GM19239 (cell line): ENCODE data around the gene ARHGEF37.

Experiments
- DNase-seq: peaks from one replicate; pipeline ENCODE4 v3.0.0; 2011; ENCODE audit warnings: low spot score; ENCODE audit not compliant: insufficient read length
- FAIRE-seq: peaks from 2 replicates; lab custom pipeline; 2011; peaks lifted over from hg19 to GRCh38; lab: Jason Lieb, UNC

Gene ARHGEF37

DNA sequence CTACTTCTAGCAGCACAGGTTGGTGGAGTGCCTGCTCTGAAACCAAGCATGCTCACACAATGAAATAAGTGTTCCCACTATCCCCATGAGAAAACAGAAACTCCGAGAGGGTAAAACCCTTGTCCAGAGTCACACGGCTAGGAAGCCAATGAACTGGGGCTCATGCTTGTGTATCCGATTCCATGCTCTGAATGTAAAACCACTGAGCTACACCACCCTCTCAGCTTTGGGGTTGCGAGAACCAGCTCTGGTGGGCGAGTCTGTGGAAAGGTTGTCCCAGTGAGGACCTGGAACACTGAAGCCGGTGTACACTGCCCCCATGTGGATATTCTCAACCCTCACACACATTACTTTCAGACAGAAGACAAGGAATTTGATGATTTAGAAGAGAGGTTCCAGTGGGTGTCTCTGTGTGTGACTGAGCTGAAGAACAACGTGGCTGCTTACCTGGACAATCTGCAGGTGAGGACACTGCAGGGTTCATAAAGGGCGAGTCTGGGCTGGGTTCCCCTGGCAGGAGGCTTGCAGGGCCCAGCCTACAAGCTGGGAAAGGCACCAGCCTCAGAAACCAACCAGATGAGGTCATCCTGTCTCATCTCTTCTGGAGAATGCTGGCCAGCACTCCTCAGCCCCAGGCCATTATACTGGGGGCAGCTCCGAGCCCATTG, 37.4 kb downstream of the ARHGEF37 start:
- FAIRE-seq, result peak; percentile 93
- DNase-seq, result no peak

DNA sequence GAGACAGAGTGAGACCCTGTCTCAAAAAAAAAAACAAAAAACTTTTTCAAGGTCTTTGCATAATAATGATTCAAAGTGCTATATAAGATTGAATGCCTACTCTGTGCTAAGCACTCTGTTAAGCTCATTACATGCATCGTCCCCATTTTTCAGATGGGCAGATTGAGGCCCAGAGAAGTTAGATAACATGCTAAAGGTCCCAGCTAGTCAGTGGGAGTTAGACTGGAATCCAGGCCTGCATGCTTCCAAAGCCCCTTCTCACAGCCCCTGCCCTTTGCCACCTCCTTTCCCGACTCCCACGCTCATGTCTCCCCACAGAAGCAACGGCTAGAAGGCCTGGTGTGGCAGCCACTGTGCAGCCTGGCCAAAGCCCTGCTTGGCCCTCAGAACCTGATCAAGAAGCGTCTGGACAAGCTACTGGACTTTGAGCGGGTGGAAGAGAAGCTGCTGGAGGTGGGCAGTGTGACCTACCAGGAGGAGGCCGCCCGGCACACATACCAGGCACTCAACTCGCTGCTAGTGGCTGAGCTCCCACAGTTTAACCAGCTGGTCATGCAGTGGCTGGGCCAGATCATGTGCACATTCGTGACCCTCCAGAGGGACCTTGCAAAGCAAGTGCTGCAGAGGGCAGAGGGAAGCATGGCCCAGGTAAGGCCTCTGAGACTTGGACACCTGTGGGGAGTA, 40.3 kb downstream of the ARHGEF37 start:
- FAIRE-seq, result no peak
- DNase-seq, result no peak

DNA sequence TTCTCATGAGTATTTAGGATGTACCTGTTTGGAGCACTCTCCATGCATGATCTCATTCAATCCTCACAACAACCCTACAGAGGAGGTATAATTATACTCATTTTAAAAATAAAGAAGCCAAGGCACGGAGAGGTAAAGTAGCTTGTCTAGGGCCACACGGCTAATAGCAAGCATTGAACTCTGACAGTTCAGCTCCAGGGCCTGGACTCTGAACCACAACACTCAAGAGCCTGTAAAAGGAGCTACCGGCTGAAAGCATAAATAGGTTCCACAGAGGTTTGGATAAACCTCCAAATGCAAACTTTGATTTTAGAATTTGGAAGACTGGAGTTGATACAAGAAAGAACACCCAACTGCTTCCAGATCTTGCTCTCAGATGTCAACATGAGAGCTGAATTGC, 41.2 kb downstream of the ARHGEF37 start:
- DNase-seq (no peak), FAIRE-seq (no peak)

DNA sequence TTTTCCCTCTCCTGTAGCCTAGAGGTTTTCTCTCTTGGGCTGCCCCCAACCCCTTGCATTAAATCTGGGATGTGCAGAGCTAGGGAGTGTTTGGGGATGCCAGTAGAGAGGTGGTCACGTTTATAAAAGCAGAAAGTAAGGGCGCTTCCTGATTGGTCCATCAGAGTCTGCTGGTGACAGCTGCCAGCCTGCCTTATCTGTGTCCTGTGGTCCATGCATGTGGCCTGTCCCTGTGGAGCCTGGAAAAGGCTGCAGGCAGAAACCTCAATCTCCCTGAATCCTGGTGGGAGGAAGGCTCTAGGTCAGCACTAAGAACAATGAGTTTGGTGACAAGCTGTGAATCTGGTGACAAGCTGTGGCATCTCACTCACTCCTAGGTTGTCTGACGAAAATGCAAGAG, 42.2 kb downstream of the ARHGEF37 start:
- DNase-seq (no peak), FAIRE-seq (no peak)

DNA sequence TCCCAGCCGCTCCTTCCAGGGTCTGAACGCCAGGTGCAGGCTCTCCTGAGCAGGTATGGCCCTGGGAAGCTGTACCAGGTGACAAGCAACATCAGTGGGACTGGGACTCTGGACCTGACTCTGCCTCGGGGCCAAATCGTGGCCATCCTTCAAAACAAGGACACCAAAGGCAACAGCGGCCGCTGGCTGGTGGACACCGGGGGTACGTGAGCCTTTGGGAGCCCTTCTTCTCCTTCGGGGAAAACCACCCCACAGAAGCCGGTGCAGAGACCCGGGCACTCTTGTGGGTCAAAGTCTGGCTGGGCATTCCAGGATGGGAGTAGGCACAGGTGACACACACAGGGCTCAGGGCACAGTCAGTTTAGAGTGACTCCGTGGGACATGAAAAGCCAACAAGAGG, 45.8 kb downstream of the ARHGEF37 start:
- DNase-seq, result no peak
- FAIRE-seq, result no peak

DNA sequence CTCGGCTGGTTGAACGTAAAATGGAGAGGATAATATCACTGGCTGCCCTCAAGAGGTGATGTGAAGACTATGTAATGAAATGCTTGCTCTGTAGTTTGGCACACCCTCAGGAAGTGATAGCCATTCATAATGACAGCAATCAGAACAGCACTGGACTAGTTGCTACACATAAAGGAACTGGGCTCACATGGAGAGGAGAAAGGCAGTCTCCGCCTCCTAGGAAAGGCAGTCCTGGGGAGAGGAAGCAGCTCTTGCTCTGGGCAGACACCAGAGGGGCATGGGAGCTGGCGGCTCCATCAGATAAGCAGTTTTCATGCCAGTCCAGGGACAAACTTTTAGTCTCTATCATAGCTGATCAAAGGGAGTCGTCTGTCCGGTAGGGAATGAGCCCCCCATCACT, 46.9 kb downstream of the ARHGEF37 start:
- FAIRE-seq (no peak), DNase-seq (no peak)

DNA sequence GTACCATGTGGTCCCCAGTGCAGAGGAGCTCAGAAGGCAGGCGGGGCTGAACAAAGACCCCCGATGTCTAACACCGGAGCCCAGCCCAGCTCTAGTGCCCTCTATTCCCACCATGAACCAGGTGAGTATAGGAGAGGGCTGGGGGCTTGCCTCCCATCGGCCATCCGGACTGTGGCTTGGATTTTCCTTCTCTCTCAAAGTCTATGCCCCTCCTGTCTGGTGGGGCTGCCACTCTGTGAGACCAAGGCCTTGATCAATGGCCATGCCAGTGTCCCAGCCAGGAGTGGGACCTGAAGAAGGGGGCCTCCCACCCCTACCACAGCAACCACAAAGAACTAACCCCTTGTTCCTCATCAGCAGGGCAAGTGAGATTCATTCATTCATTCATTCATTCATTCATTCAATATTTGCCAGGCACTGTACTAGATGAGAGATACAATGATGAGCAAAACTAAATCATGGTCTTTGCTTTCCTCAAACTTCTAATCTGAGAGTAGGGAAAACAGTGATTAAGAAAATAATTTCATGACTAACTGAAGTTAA, 47.6 kb downstream of the ARHGEF37 start:
- no peak for DNase-seq
- FAIRE-seq, result no peak

DNA sequence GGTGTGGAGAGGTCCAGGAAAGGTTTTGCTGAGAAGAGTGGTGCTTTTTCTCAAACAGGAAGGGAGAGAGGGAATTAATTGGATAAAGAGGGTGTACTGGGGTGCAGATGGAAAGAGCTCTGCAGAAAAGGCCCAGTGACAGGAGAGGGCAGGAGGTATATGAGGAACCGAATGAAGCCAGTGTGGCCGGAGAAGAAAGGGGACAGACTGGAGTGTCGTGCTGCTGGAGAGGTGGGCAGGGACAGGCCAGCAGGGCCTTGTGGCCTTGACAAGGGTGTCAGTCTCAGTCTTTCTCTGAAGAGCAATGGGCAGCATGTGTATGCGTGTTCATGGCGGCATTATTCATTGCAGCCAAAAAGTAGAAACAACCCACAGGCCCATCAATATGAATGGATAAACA, 48.1 kb downstream of the ARHGEF37 start:
- no peak for DNase-seq
- no peak for FAIRE-seq

DNA sequence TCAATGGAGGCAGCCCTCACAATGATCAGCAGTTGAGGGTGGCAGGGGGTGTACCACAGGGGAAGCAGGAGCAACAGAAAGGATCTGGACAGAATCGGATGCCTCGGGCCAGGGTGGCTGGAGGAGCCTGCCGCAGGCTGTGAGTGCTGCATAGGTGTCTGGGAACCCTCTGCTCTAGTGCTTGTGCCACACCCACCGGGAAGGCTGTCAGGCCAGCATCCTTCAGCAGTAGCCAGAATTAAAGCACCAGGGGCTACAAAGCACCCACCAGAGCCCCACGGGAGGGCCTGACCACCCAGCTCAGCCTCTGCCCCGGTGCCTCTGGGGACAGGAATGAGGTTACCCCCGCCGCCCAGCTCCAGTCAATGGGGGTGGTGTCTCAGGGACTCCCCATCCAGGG, 49.0 kb downstream of the ARHGEF37 start:
- FAIRE-seq, result no peak
- no peak for DNase-seq

DNA sequence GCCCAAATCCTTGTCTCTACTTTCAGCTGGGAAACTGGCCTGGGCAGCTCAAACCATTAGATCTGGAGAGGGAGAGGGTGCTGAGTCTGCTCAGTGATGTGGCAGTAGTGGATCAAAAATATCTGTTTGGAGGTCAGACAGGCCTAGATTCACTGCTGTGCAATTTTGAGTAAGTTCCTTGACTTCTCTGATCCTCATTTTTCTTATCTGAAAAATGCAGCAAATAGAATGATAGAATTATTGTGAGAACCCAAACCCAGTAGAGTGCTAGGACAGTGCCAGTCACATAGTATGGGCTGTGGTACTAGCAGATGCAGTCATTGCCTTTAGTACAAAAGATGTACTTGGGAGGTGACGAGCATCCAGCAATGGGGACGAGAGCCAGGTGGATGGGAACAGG, 50.2 kb downstream of the ARHGEF37 start:
- DNase-seq, result no peak
- no peak for FAIRE-seq

DNA sequence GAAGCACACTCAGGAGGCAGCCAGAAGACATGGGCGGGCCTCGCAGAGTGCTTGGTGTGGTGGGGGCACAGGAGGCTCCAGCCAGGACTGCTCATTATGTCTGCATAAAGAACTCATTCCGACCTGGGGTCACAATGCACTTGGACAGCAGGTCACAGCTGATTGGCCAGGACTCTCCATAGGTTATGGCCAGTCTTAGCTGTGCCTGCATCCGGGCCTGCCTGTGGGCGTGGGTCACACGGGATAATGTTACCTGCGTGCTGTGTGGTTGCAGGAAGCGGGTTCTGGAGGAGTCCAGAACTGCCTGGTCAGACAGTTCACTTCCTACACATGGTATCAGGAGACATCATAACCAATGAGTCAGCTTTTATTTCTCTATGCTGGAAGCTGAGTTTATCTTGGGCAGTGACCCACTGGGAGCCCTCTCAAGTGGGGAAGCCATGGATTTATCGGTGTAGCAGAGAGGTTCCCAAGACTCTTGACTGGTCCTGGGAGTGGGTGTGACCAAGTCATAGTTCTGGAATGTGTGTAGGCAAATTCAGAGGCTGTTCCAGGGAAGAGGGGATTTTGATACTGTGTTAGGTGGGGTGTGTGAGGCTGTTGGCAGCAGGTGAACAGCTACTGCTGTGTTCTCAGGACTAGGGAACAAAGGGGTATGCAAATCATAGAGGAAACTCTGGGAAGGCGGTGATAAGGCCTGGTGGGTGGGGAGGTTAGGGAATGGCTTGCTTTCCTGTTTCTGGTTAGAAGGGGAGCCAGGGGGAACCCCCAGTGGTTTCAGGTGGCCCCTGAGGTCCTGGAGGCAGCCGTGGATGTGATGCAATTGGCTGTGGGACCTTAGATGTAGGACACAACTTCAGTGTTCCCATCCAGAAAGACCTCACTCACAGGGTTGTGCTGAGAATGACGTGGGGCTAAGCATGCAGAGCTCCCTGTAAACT, 51.3 kb downstream of the ARHGEF37 start:
- peak; percentile 67 for FAIRE-seq
- DNase-seq, result no peak

DNA sequence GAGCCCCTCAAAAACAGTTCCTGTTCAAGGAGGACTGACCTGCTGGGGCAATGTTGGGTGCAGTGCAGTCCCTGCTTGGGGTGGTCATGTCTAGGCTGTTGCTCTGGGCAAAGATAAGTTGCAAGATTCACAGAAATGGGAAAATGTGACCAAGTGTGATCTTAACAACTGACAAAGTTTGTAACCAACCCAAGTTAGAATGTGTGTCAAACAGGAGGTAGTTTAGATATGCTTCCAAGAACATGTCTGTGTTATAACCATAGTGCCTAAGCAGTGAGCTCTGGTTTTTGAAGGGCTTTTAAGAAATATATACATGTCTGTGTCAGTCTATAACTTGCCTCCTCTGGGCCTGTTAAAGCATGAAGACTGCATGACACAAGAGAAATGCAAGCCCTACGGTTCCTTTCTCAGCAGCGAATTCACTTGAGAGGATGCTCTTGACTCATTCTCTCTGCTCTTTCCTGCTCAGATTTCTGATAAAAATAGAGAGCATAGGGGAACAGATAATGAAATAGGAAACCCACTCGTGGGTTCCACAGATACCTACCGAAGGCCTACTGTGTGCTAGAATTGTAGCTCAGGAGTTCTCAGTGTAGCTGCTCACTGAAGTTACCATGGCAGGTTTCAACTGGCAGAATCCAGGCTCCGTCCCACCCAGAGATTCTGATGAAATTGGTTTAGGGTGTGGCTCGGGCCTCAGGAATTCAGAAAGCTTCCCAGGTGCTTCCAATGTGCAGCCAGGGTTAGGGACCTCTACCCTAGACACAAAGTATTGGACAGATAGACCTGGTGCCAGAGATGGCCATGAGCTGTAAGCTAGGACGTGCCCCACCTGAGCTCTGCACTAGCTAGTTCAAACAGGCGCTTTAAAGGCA, 52.4 kb downstream of the ARHGEF37 start:
- DNase-seq (no peak), FAIRE-seq (peak; percentile 57)

DNA sequence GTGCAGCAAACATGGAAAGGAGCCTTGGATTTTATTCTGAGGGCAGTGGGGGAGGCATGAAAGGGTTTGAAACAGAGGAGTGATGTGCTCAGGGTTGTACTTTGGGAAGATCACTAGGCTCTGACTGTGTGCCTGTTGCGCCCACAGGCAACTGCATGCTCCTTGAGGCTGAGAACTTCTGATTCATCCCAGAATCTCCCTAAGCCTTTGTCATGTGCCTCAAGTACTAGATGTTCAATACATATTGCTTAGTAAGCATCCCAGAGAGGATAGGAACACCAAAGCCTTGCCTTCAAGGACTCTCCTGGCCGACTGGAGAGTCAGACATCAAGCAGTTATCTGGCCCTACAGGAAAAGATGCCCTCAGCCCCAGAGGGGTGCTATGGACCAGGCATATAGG, 54.1 kb downstream of the ARHGEF37 start:
- DNase-seq (no peak), FAIRE-seq (no peak)

DNA sequence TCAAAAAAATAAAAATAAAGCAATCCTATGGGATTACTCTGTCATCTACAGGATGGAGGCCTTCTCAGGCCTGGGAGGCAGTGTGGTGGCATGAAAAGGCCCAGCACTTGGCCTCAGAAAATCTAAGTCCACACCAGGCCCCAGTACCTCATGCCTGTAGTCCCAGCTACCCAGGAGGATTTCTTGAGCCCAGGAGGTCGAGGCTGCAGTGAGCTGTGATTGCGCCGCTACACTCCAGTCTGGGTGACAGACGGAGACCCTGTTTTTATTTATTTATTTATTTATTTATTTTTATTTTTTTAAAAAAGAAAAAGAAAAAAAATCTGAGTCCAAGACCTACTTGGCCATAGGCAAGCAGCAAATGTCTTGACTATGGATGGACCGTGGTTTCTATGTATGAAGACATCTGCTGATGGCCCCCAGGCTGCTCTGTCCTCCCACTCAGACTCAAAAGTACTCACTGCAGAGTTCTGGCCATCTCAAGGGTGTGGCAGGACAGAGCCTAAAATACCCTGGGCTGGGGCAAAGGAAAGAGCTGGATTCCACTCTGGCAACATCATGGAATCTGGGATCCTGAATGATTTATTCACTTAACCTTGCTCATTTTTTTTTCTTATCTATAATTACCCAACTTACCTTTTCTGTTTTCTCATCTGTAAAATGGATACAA, 55.0 kb downstream of the ARHGEF37 start:
- no peak for DNase-seq
- no peak for FAIRE-seq

DNA sequence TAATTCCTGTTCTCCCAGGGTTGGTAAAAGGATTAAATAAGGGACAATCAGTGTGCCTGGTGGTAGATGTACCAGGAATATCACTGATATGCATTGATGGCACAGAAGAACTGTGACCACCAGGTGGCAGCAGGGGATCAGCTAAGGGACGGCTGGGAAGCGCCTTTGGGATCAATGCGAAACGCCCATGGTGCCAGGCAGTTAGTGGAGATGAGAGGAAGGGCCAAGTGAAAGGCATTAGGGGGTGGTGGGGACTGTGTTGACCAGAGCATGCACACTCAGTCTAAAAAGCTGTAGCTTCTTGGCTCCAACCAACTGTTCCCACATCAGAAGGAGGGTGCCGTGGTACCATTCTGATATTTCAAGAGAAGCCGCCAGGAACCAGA, 55.6 kb downstream of the ARHGEF37 start:
- DNase-seq, result no peak
- peak; percentile 86 for FAIRE-seq

DNA sequence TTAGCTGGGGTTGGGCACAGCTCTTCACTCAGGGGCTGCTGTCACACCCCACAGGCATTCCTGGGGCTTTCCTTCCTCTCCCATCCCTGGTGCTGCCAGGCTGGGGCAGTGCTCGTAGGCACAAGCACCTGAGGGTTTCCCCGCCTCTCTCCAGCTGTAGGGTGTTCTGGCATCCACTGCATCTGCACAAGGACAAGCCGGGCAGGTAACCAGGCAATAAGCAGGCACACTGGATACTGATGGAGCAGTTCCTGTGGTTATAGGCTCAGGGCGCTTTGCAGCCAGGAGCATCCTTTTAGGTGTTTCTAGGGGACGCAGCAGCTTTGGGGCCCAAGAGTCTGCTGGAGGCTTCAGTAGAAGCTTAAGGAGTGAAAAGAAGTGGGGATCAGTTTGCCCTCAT, 56.8 kb downstream of the ARHGEF37 start:
- DNase-seq (no peak), FAIRE-seq (no peak)

DNA sequence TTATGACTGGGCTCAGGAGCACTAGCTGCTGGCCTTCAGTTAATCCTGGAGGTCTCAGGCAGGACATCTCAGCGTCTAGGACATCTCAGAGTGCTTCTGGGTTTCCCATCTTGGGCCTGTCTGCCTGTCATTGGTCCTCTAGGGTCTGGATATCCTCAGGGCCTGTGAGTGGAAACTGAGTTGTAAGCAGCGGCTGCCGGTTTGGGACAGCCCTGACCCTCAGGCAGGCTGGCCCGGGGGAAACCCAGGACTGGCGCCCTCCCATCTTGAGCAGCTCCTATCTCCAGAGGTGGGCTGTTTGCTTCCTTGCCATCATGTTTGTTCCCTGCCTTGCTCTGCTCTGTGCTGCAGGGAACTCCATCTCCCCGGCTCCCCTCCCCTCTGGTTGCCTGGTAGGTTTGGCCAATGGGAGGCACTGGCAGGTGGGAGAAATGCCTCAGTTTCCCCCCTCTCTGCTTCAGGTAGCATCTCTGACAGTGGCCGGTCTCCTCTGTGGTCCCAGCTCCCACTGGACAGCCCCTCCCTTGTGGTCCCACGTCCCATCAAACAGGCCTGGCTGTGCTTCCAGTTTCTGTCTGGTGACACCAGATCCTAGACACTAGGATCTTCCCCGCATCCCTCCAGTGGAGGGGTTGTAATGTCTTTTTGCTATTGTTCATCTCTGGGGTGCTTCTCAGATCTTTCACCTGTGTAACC, 57.4 kb downstream of the ARHGEF37 start:
- FAIRE-seq, result no peak
- DNase-seq, result no peak

DNA sequence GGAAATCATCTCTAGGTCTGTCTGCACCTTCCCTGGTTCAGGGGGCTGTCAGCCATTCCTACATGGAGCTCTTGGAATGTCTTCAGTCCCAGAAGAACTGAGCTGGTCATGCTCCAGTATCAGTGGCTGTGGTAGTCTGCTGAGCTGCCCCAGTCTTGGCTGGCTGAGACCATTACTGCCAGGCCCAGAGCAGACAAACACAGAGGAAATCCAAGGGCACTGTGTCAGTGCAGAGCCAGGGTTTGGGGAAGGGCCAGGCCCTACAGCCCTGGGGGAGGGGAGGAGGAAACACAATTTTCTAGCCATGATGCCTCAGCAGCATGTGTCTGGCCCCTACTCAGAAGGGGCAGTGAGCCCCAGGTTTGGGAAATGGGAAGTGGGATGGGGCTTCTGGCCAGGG, 58.4 kb downstream of the ARHGEF37 start:
- DNase-seq, result no peak
- no peak for FAIRE-seq
